ENCODE data around the gene TMEFF2.

GRCh38 chr2:192010073-192010472, 184.7 kb downstream of the TMEFF2 start:
- TF ChIP-seq CTCF (IDR thresholded peaks at IDR 0.05) (no peak), POLR2A (IDR thresholded peaks at IDR 0.05) (no peak)
